GM18517 (cell line): Measurements from ENCODE around the gene SIGMAR1.

Experiments used
- ATAC-seq: cut with Tn5 transposase; IDR thresholded peaks from one replicate; pipeline ENCODE4 v1.9.1; 2021; ENCODE audit warnings: mild to moderate bottlenecking, moderate library complexity; ENCODE audit not compliant: unreplicated experiment

Gene SIGMAR1

DNA sequence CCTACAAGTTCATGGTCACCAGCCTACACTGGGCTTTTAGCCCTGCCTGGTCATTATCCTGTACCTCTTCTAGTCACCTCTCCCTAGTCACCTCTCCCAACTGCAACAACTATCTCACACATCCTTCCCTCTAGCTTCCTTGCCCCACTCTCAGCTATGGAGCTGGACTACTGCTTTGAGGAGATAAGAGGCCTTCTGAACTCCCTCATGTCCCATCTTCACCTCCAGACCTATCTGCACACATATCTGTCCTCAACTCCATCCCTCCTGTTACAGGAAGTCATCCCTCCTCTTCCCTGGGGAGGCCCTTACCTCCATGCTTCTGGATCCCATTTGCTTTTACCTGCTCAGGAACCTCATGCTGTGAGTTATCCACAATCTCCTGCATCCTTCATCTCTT is 31.4 kb downstream of the SIGMAR1 start:
- ATAC-seq, result no peak

GRCh38 chr9:34603610-34604231 is 33.9 kb downstream of the SIGMAR1 start:
- peak; percentile 74 for ATAC-seq

- no peak for ATAC-seq
Measured at GRCh38 chr9:34601937-34602573, 35.5 kb downstream of the SIGMAR1 start.

GRCh38 chr9:34600908-34601307 is 36.7 kb downstream of the SIGMAR1 start:
- no peak for ATAC-seq

GRCh38 chr9:34599546-34599945 is 38.0 kb downstream of the SIGMAR1 start:
- no peak for ATAC-seq

GRCh38 chr9:34594177-34594576 is 43.4 kb downstream of the SIGMAR1 start:
- no peak for ATAC-seq

GRCh38 chr9:34592895-34593601 is 44.5 kb downstream of the SIGMAR1 start:
- ATAC-seq, result no peak

GRCh38 chr9:34591917-34592866 is 45.4 kb downstream of the SIGMAR1 start:
- ATAC-seq, result no peak

DNA sequence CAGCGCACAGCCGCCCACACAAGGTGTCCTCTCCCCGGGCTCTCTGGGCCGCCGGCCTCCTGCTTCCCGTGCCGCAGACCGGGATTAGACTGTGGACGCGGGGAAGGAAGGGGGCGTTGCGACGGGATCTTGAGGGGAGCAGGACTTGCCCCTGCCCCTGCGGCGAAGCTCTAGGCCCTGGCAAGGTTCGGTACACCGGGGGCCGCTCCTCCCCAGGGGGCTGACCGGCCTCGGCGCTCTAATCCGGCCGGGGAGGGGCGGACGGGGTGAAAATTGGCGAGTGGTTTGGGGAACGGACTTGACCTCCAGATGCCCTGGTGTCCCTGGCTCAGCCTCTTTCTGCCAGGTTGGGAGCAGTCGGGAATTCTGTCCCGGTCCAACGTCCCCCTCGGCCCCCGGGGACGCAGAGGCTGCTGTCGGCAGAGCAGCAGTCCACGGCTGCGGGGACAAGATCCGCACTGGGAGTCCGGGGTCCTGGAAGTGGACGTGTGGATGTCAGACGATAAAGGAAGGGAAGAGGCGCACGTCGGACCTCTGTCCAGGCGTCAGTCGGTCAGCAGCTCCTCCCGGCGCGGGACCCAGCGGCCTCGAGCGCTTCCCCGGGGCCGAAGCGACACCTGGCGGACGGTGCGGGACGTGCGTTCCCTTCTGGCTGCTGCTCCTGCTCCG is 46.2 kb downstream of the SIGMAR1 start:
- no peak for ATAC-seq

- no peak for ATAC-seq
Measured at GRCh38 chr9:34590381-34591247, 47.0 kb downstream of the SIGMAR1 start.

DNA sequence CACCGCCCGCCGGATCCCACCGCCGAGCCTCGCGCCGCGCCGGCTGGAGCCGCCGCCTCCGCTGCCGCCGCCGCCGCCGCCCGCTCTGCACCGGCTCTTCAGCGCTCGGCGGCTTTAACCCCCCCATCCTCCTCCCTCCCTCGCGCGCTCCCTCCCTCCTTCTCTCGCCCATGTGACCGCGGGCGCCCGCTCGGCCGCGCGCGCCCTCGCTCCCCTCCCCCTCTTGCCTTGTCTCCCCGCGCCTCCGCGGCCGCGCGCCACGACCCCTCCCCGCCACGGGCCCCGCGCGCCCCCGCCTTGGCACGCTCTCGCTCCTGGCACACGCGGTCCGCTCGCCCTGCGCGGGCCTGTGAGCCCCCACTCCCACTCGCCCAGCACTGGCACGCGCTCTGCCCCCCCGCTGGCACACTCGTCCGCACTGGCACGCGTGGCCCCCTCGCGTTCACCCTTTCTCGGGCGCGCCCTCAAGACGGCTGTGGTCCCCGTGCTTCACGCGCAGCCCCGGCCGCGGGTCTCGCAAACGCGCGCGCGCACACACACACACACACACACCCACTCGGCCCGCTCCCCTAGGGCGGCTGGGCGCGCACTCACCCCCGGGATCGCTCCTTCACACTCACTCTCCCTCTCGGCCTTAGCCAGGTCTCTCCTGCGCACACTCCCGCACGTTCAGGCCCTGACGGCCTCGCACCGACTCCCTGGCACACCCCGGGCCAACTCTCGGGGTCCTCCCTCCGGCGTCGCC is 47.8 kb downstream of the SIGMAR1 start, which contains the start of gene CNTFR:
Gene CNTFR (minus strand): TSS at position 89 of the 745 bp plus-strand sequence. CDS start 20,743 bp downstream, outside the sequence.
- ATAC-seq, result no peak

- ATAC-seq, result no peak
Measured at GRCh38 chr9:34588671-34589635, 48.6 kb downstream of the SIGMAR1 start.

DNA sequence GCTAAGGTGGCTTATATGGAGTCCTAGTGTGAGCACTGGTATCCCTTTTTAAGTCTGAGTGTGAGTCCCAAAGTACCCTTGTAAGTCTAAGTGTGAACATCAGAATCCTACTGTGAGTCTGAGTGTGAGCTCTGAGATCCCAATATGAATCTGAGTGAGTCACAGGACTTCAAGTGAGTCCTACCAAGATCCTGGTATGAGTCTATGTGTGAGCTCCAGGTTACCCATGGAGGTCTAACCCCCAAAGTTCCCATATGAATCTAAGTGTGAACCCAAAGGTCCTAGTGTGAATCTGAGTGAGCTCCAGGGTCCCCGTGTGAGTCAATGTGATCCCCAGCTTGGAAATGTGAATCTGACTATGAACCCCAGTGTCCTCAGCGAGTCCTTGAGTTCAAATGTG is 50.3 kb downstream of the SIGMAR1 start:
- no peak for ATAC-seq

GRCh38 chr9:34585946-34586669 is 51.5 kb downstream of the SIGMAR1 start:
- no peak for ATAC-seq

GRCh38 chr9:34584970-34585369 is 52.6 kb downstream of the SIGMAR1 start:
- ATAC-seq, result no peak
